ENCODE measurements around the gene ABCC1.

ABCC1 gene

DNA sequence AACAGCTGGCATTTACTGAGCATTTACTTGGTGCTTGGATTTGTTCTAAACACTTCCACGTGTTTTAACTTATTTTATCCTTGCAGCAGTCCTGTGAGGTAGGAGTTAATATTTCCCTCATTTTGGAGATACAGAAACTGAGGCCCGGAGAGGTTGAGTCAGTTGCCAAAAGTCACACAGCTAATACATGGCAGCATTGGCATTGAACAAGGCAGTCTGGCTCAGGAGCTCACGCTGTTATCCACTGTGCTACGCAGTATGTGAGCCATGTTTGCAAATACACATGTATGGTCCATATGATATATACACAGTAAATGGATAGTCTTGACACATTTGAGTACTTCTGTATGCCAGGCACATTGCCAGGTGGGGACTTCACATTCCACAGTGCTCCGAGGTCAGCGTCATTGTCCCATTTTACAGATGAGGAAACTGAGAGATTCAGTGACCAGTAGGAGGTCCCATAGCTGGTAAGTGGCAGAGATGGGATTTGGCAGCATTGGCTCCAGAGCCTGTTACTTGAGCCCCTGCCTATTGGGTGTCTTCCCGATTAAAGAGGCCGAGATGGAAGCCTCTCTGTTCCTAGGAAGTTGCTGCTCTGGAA lies 163.1 kb downstream of the ABCC1 start:
- no peak for DNase-seq

GRCh38 chr16:16113076-16113475 lies 163.7 kb downstream of the ABCC1 start:
- no peak for DNase-seq

GRCh38 chr16:16116841-16117240 lies 167.4 kb downstream of the ABCC1 start:
- DNase-seq: no peak

GRCh38 chr16:16118337-16118736 lies 168.9 kb downstream of the ABCC1 start:
- no peak for DNase-seq

DNA sequence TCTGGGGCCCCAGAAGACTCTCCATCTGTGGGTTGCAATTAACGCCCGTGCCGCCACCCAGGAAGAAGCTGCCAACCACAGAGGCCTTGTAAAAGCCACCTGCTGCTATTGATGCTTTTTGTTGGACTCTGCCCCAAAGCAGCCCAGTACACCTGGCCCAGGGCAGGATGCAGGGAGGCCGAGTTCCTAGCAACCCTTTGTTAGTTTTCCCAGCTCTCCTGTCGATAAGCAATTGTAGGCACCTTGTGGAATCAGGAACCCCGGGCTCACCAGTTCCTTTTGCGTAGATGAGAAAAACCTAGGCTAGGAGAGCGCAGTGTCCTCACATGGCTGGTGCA lies 170.6 kb downstream of the ABCC1 start:
- no peak for DNase-seq

GRCh38 chr16:16120382-16121184 lies 171.2 kb downstream of the ABCC1 start:
- no peak for DNase-seq

GRCh38 chr16:16121185-16121727 lies 171.8 kb downstream of the ABCC1 start:
- DNase-seq: no peak

DNA sequence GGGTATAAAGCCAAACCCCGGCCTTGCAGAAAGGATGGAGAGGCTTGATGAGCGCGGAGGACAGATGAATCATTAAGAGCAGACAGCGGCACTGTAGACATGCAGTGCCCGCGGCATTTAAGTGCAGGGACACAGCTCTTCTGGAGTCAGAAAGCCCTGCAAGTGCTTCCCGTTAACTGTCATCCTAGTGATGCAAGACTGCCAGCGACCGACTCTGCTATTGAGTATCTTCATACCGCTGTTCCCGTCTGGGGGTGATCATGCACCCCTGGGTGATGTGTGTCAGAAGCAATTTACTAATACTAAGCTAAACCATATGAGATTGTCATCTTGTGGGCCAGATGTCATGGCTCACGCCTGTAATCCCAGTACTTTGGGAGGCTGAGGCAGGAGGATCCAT lies 172.8 kb downstream of the ABCC1 start:
- DNase-seq: peak in 1 of 2 donors; percentile 70

DNA sequence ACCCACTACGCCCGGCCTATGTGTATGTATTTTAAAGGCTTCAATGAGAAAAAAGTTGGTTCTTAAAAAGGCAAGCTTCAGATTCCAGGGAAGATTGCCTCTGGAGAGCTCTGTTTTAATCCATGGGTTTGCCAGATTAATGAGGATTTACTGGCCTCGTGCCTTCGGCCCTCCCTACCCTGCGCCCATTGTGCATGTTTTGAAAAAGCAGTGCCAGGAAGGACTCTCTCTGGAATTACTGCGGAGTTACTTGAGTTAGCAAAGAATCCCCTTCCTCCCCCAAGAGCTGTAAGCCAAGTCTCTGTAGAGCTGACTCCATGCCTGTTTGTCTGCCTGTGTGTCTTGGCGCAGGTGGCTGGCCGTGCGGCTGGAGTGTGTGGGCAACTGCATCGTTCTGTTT lies 175.0 kb downstream of the ABCC1 start:
- no peak for DNase-seq

- DNase-seq: no peak
These were observed 175.6 kb downstream of the ABCC1 start for GRCh38 chr16:16124974-16125373.

DNA sequence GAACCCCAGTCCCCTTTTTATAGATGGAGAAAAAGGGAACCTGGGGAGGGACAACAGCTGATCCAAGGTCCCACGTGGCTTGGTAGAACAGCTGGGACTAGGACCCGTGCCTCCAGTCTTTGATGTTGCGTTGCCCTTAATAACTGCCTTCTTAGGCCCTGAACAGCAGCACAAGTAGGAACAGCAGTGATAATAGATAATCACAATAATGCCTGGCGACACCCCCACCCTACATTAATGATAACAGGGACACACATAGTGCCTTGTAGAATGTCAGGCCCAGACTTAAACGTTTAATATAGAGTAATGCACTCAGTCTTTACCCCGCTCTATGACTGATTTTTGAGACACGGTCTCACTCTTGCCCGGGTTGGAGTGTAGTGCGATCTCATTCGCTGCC lies 177.5 kb downstream of the ABCC1 start:
- no peak for DNase-seq

- DNase-seq: peak; percentile 71 to 72
These were observed 178.2 kb downstream of the ABCC1 start for GRCh38 chr16:16127469-16128116.

GRCh38 chr16:16131204-16131603 lies 181.8 kb downstream of the ABCC1 start:
- no peak for DNase-seq

DNA sequence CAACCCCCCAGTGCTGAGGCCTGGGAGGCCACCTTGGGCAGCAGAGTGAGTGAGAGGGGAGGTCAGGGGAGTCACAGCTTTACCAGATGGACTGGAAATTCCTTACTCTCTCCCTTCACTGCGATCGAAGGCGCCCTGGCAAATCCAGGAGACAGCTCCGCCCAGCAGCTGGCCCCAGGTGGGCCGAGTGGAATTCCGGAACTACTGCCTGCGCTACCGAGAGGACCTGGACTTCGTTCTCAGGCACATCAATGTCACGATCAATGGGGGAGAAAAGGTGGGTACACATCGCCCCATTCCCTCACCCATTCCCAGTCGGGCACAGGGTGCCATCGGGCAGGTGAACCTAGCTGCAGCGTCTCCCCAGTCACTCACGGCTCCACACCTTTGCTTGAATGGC lies 182.2 kb downstream of the ABCC1 start:
- no peak for DNase-seq

GRCh38 chr16:16133943-16134604 lies 184.7 kb downstream of the ABCC1 start:
- no peak for DNase-seq

- DNase-seq: no peak
These were observed 187.2 kb downstream of the ABCC1 start for GRCh38 chr16:16136588-16136987.

DNA sequence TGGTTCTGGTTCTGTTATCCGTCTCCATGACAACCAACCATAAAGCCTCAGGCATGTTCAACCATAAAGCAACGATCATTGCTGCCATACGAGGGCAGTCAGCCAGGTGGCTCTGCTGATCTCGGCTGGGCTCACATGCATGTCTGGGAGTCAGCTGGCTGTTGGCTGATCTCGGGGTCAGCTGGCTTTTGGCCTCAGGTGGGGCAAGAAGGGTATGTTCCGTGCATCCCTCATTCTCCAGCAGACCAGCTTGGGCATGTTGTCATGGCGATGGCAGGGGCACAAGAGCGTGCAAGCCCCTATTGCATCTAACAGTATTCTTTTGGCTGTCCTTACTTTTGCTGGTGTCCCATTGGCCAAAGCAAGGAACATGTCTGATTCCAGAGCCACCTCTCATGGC lies 187.7 kb downstream of the ABCC1 start:
- DNase-seq: no peak

GRCh38 chr16:16138034-16138635 lies 188.7 kb downstream of the ABCC1 start:
- no peak for DNase-seq

- DNase-seq: no peak
These were observed 189.6 kb downstream of the ABCC1 start for GRCh38 chr16:16139061-16139460.

- DNase-seq: no peak
These were observed 190.4 kb downstream of the ABCC1 start for GRCh38 chr16:16139806-16140205.

DNA sequence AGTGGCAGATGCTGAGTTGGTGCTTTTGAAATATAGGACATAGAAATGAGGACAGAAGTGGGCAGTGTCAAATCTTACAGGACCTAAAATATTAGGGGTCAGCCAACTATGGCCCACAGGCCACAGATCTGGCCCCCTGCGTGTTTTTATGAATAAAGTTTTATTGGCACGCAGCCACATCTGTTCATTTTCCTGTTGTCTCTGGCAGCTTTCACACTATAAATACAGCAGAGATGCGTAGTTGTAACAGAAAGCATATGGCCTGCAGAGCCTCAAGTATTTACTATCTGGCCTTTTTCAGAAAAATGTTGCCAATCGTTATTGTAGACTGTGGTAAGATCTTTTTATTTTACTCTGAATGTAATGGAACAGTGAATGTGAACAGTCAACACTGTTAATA lies 191.1 kb downstream of the ABCC1 start:
- no peak for DNase-seq

DNA sequence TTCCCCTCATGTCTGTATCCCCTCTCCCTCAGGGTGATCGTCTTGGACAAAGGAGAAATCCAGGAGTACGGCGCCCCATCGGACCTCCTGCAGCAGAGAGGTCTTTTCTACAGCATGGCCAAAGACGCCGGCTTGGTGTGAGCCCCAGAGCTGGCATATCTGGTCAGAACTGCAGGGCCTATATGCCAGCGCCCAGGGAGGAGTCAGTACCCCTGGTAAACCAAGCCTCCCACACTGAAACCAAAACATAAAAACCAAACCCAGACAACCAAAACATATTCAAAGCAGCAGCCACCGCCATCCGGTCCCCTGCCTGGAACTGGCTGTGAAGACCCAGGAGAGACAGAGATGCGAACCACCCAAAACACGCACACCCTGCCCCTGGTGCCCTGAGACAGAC lies 191.7 kb downstream of the ABCC1 start:
- DNase-seq: no peak

Data from inflammatory macrophage (primary cell).